Activated T-cell treated with anti-CD3 and anti-CD28 coated beads, Interleukin-2, amount 50 U/mL, for 24 hours (primary cell): ENCODE measurements around the gene DIS3L2.
"Not testable (repeated sequence)": the region's sequence is repeated elsewhere in the genome, so short reads cannot be mapped to it uniquely, and the experiment has no call there.

ENCODE experiments used
- DNase-seq: peaks from one replicate; pipeline ENCODE4 v3.0.0-alpha.2; 2020
- H3K27ac Mint-ChIP-seq: 2 replicates; pipeline ENCODE4 v1.8.0; 2020; ENCODE audit warnings: mild to moderate bottlenecking, mixed read lengths
- H3K27me3 Mint-ChIP-seq: 2 replicates; pipeline ENCODE4 v1.8.0; 2020; ENCODE audit warnings: mixed read lengths
- H3K36me3 Mint-ChIP-seq: 2 replicates; pipeline ENCODE4 v1.8.0; 2020; ENCODE audit warnings: low read depth, mixed read lengths
- H3K4me1 Mint-ChIP-seq: 2 replicates; pipeline ENCODE4 v1.8.0; 2020; ENCODE audit warnings: low read depth, mixed read lengths
- H3K4me3 Mint-ChIP-seq: 2 replicates; pipeline ENCODE4 v1.8.0; 2020; ENCODE audit warnings: mild to moderate bottlenecking, moderate library complexity, mixed read lengths
- H3K9me3 Mint-ChIP-seq: 2 replicates; pipeline ENCODE4 v1.8.0; 2020; ENCODE audit warnings: mixed read lengths

DIS3L2 gene

DNA sequence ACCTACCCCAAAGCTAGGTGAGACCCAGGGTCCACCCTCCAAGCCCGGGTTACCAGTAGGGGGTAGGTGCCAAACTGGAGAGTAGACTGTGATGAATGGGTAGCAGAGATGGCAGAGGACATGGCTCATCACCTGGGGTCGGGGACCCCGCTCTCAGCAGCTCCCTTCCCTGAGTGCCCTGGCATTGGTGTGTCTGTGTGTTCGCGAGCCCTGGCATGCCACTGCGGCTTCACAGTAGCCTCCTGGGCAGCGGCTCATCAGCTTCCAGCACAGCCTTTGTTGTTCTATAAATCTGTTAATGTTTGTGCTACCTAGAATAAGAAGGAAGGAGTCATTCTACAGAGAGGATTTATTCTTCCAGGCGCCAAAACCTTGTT, 354.4 kb downstream of the DIS3L2 start:
- Mint-ChIP-seq H3K27me3 (no peaks in the 10 kb centered on the region), H3K9me3 (peaks cover 16% of the 10 kb centered on the region), H3K4me3 (peak overlapping the region; percentile 44), H3K27ac (peak overlapping the region; percentile 90), H3K36me3 (peaks cover 30% of the 10 kb centered on the region), H3K4me1 (peaks cover 86% of the 10 kb centered on the region)
- no peak for DNase-seq

DNA sequence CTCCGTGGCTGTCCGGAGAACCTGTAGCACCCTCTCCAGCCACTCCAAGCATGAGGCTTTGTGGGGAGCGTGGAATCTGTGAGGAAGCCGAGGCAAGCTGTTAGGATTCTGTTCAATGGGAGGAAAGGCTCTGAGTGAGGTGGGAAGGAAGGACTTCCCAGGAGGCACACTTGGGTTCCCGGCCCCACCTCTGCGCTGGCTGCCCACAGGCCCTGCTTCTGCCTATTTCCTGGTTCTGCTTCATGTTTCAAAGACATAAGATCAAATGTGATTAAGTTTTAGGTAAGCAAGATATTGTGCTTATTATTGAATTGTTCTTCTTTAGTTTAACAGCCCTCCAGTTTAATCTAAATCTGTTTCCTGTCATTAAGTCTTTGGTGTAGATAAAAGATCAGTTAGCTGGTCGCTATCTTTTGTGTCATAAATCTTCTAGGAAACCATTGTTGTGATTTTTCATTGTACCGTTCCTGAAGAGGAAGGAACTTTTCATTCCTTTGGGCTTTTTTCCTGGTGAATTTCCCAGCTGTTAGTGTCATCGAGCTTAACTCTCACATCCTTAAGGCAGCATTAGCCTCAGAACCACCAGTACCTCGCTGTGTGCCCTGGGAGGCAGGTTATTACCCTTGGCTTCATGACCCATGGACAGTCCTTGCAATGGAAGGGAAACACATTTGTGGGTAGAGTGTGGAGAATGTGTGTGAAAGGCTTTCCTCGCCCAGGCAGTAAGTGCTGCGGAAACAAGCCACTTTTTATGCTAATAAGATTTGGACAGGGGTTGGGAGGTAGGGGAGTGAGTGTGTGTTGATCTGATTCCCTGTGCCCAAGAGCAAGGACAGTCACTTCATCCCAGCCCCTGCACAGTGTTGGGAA, 355.2 kb downstream of the DIS3L2 start:
- Mint-ChIP-seq H3K4me1 (peaks cover 88% of the 10 kb centered on the region), H3K4me3 (peak overlapping the region; percentile 4), H3K36me3 (peaks cover 30% of the 10 kb centered on the region), H3K9me3 (peaks cover 16% of the 10 kb centered on the region), H3K27ac (peak overlapping the region; percentile 90), H3K27me3 (no peaks in the 10 kb centered on the region)
- DNase-seq: no peak

DNA sequence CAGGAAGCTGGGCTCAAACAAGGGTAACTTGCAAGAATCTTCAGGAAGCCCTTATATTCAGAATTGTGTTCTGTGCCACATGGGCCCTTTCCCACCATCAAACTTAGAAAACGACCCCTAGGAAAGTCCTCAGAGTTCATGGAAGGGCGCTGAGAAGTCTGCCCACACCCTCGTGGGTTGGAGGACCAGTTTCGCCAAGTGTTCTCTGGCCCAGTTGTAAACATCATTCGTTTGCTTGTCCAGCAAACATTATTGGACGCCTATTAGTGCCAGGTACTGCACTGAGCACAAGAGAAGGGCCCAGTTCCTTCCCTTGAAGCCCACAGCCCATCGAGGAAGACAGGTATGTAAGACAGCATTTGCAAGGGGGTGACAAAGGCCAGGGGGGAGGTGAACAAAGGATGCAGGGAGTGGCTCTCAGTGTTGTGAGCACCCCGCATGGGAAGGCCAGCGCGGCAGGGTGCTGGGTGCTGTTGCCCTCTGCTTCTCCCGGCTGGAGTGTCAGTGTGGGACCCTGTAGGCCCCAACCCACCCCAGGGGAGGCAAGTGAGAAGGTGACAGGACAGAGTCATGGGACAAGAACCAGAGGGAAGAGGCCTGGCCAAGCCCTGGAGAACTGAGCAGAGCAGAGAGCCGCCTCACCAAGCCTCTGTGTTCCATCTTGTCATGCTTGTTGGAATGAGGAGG, 356.8 kb downstream of the DIS3L2 start:
- peak overlapping the region; percentile 69 for H3K27ac Mint-ChIP-seq
- no peak for DNase-seq
- H3K4me3 Mint-ChIP-seq: no peak overlapping the region
- peaks cover 10% of the 10 kb centered on the region for H3K9me3 Mint-ChIP-seq
- H3K36me3 Mint-ChIP-seq: peaks cover 19% of the 10 kb centered on the region
- no peaks in the 10 kb centered on the region for H3K27me3 Mint-ChIP-seq
- peaks cover 92% of the 10 kb centered on the region for H3K4me1 Mint-ChIP-seq

DNA sequence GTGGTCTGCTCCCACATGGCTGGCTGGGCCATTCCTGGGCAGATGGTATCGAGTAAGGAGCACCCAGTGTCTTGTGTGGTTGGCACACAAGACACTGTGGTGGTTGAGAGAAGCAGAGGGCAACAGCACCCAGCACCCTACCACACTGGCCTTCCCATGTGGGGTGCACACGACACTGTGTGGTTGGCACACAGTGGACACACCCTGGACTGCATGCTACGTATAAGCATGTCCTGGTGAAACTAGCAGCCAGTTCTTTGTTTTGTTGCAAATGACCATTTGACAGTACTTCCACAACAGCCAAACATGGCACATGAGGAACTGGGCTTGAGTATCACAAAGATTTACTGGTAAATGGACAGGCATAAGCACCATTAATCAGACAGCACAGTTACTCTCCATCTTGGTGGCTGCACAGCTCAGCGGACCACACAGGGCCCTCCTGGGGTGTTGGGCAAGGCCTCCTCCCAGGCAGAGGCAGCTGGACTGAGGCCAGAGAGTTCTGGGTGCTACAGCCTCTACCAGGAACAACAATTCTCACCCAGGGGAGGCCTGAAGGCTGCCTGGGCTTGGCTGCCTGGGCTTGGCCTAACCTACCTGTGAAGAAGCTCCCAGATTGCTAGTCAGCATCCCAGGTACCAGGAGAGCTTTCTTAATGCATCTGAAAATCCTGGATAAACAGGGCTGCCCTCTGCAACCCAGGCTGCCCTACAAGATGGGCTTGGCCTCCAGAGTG, 357.7 kb downstream of the DIS3L2 start:
- Mint-ChIP-seq H3K9me3 (peaks cover 4% of the 10 kb centered on the region), H3K27ac (peak overlapping the region; percentile 84), H3K27me3 (no peaks in the 10 kb centered on the region), H3K4me3 (no peak overlapping the region), H3K4me1 (peaks cover 85% of the 10 kb centered on the region), H3K36me3 (peaks cover 9% of the 10 kb centered on the region)
- no peak for DNase-seq

DNA sequence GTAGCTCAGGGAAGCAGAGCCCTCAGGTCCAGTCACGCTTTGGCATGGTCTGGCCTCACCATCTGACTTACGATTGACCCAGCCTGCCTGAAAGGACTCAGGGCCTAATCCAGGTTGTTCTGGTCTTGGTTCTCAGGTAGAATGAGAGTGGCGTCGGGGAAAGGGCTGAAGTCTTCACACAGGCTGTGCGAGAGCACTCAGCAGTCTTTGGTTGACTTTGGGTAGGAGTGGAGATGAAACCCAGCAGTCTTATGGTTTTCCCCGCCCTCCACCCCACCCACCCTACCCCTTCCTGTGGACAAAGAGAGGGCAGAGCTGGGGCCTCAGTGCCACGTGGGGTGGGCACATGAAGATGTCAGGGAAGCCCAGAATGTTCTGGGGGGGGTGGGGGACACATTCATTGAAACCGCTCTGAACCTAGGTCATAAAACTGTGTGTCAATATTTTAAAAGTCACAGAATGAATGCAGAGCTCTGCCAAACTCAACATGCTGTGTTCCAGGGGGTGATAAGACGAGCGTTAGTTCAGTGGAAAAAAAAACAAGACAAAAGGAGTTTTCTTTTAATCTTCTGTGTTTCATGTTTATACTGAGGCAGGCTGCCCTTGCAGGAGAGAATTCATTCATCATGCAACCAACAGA, 358.4 kb downstream of the DIS3L2 start:
- Mint-ChIP-seq H3K27ac (peak overlapping the region; percentile 84), H3K27me3 (no peaks in the 10 kb centered on the region), H3K36me3 (peaks cover 3% of the 10 kb centered on the region), H3K9me3 (no peaks in the 10 kb centered on the region), H3K4me3 (no peak overlapping the region), H3K4me1 (peaks cover 78% of the 10 kb centered on the region)
- DNase-seq: no peak

DNA sequence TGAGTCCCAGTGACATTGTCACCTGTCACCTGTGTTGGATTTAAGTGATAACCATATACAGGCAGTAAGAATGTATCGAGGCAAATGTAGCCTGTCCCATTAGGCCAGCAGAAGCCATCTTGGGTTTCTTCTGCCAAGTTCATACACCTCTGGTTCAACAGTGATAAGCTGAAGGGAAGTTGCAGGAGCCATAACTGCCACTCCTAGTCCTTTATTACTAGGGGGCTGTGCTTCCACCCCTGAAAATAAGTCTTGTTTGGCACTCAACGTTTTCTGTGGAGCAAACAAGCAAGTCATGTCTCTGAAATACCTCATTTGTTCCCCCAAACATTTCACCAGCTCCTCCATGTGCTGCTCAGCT, 358.9 kb downstream of the DIS3L2 start:
- Mint-ChIP-seq H3K4me3 (no peak overlapping the region), H3K27me3 (no peaks in the 10 kb centered on the region), H3K27ac (peak overlapping the region; percentile 84), H3K4me1 (peaks cover 73% of the 10 kb centered on the region), H3K36me3 (peaks cover 2% of the 10 kb centered on the region), H3K9me3 (no peaks in the 10 kb centered on the region)
- no peak for DNase-seq

DNA sequence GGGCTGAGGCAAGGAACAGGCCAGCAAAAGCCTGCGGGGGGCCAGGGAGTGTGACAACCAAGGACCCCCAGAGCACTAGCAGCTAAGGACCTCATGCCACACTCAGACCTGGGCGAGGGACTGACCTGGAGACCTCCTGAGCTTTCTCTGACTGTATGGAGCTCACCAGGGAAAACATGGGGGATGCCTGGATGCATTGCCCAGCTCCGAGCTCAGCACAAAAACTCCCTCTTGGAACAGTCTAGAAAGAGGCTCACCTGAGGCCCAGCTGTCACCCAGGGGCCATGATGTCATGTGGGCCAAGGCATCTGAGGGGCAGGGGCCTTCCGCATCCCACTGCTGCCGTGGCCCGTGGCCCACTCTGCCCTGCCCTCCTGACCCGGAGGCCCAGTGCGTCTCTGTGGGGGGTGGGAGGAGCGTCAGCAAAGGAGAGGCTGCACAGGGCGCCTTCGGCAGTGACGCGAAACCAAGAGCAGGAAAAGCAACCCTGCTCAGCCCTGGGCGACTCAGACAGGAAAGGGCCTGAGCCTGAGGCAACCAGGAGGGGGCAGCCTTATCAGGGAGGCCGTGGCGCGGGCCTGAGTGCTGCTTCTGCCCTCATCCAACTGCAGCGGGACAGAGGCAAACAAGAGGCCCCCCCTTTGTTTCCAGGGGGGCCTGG, 359.8 kb downstream of the DIS3L2 start:
- Mint-ChIP-seq H3K27me3 (no peaks in the 10 kb centered on the region), H3K4me1 (peaks cover 65% of the 10 kb centered on the region), H3K4me3 (peak overlapping the region; percentile 29), H3K9me3 (no peaks in the 10 kb centered on the region), H3K27ac (peak overlapping the region; percentile 84), H3K36me3 (peaks cover 2% of the 10 kb centered on the region)
- DNase-seq: peak; percentile 71

DNA sequence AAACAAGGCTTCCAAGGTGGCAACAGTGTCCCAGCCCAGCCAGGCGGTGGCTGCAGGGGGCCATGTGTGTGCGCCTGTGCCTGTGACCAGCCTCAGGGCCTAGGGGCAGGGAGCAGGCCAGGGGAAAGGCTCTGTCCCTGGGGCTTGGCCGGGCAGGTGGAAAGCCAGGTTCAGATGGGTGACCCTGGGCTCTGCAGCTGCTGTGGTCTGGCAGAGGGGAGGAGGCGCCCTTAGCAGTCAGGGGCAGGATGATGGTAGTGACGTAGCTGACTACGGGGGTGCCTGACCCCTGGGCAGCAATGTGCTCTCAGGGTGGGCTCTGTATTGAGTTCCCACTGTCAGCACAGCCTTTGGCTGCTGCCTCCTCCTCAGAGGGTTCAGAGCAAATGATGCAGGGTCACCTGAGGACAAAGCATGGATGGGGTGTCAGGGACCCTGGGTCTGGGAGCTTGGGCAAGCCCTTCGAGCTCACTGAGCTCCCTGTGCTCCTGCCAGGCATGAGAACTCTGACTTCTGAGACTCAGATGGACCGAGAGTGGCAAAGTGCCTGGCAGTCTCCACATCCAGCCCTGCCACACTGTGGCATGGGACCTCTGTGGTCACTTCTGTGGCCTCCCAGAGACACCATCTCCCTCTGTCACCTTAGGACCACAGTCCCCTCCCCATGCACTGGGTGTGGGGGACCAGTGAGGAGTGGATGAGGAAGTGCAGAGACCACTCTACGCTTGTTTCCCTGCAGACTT, 360.5 kb downstream of the DIS3L2 start:
- no peak for DNase-seq
- Mint-ChIP-seq H3K27me3 (no peaks in the 10 kb centered on the region), H3K36me3 (peaks cover 2% of the 10 kb centered on the region), H3K9me3 (no peaks in the 10 kb centered on the region), H3K27ac (peak overlapping the region; percentile 84), H3K4me3 (no peak overlapping the region), H3K4me1 (peaks cover 63% of the 10 kb centered on the region)

DNA sequence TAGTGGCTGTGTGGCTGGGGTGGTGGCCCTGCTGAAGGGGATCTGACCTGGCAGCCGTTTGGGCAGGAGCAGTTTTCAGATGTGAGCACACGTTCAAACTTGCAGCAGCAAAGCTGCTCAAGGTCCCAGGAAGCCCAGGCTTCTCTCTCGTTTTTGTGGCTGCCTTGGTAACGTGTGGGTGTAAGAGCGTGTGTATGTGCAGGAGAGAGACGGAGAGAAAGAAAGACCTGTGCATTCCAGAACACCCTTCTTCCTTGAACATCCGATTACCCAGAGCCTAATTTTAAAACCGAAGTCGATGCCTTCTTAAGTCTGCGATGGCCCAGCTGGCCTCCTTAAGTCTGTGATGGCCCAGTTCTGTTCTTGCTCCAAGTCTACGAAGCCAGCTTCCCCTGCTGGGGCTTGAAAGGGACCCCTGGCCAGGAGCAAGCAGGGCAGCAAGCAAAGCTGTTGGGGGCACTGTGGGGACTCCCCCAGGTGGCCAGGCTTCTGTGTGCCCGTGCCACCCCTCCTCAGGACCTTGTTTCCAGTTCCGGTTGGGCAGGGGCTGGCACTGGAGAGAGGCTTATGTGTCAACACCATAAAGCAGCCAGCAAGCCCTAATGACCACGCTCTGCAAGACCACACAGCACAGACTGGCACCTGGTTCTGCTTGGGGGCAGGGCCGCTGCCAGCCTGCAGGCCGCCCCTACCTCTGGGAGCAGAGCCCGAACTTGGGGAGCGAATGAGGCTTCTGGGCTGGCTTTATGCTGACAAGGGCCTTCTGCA, 361.2 kb downstream of the DIS3L2 start:
- no peak for DNase-seq
- no peak overlapping the region for H3K4me3 Mint-ChIP-seq
- H3K27ac Mint-ChIP-seq: peak overlapping the region; percentile 82
- peaks cover 63% of the 10 kb centered on the region for H3K4me1 Mint-ChIP-seq
- H3K9me3 Mint-ChIP-seq: no peaks in the 10 kb centered on the region
- H3K36me3 Mint-ChIP-seq: peaks cover 2% of the 10 kb centered on the region
- no peaks in the 10 kb centered on the region for H3K27me3 Mint-ChIP-seq

DNA sequence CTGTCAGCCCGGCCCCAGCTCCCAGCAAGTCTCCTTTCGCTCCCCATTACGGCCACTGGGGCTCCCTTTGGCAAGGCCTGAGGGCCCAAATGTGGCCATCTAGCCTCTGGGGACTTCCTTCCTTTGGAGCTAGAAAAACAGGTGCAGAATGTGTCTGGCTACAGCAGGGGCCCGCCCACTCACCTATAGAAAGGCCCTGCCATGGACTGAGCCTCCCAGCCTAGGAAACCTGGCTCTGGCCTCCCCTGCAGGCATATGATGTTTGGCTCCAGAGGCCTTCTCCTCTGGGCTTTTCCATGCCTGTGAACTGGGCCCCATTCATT, 361.8 kb downstream of the DIS3L2 start:
- Mint-ChIP-seq H3K4me1 (peaks cover 58% of the 10 kb centered on the region), H3K27ac (no peak overlapping the region), H3K4me3 (no peak overlapping the region), H3K36me3 (peaks cover under 1% of the 10 kb centered on the region), H3K27me3 (no peaks in the 10 kb centered on the region), H3K9me3 (no peaks in the 10 kb centered on the region)
- no peak for DNase-seq

DNA sequence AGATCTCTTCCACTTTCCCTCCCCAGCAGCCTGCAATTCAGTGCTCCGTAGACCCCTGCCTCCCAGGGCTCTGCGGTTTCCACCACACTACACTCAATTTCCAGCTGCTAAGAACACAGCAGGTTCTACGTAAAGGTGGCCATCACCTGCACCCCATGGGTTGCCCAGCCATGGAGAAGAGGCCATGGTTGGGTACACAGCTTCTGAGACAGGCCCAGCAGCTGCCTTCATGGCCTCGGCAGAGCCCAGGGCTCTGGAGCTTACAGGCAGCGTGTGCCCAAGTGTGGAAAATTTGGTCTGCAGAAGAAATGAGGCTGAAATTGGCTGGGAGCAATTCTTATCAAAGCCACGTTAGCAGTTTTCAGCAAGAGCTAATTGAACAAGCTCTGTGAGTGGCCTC, 362.5 kb downstream of the DIS3L2 start:
- H3K27me3 Mint-ChIP-seq, H3K36me3 Mint-ChIP-seq, H3K4me3 Mint-ChIP-seq, H3K27ac Mint-ChIP-seq, H3K9me3 Mint-ChIP-seq: not testable (repeated sequence)
- H3K4me1 Mint-ChIP-seq: peaks cover 51% of the 10 kb centered on the region
- DNase-seq: peak; percentile 17

DNA sequence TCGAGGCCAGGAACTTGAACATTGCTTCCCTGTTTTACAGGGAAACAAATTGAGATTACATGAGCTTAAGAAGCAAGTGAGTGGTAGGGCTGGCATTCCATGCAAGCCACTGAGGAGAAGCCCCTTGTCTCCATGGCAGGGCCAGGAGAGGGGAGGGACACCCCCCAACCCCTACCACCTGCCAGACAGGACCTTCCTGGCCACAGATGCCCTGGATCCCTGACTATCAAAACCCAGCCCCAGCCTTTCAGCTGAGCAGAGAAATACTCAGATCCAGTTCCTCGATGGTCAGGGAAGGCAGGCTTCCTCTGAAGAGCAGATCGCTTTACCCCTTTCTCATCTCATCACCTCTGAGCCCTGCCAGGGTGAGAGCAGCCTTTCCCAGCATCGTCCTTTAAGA, 363.3 kb downstream of the DIS3L2 start:
- H3K4me3 Mint-ChIP-seq: no peak overlapping the region
- H3K4me1 Mint-ChIP-seq: peaks cover 43% of the 10 kb centered on the region
- no peak overlapping the region for H3K27ac Mint-ChIP-seq
- DNase-seq: peak; percentile 24
- no peaks in the 10 kb centered on the region for H3K9me3 Mint-ChIP-seq
- no peaks in the 10 kb centered on the region for H3K36me3 Mint-ChIP-seq
- H3K27me3 Mint-ChIP-seq: no peaks in the 10 kb centered on the region
